H1 (cell line): Measurements from ENCODE around the gene DDX18. TPM values are rescaled to one million over a fixed set of nuclear protein-coding genes. Genes with fewer than 3 reads are reported as not detected.

Experiments
- CTCF ChIA-PET: fragments of 300-600 bp; sonication (Branson Sonifier 250); formaldehyde crosslinking; loops from one replicate; lab custom pipeline; 2021; ENCODE audit not compliant: partially characterized antibody; lab: Charles Lee
- POLR2A ChIA-PET: fragments of 300-600 bp; sonication (Branson Sonifier 250); formaldehyde crosslinking; loops from one replicate; lab custom pipeline; 2021; ENCODE audit warnings: inconsistent platforms; ENCODE audit not compliant: partially characterized antibody; lab: Charles Lee
- DNase-seq, 2 experiments: peaks; one replicate each; pipeline versions ENCODE4 v3.0.0 to v3.0.0-alpha.2; 2010 to 2022; ENCODE audit warnings: low spot score in 2 of 2, low read depth in 1 of 2, mixed read lengths in 1 of 2
- FAIRE-seq: peaks from 2 replicates; lab custom pipeline; 2011; peaks lifted over from hg19 to GRCh38; lab: Jason Lieb, UNC
- H2AFZ ChIP-seq: 2 replicates; pipeline ENCODE4 v1.8.1; 2012; ENCODE audit warnings: low read length, inconsistent platforms
- H2AK5ac ChIP-seq: 2 replicates; pipeline ENCODE4 v1.6.1; 2013; ENCODE audit warnings: low read depth, low read length
- H2BK120ac ChIP-seq: replicated peaks from 2 replicates; pipeline ENCODE3; 2013; ENCODE audit warnings: low read depth, low read length, inconsistent platforms
- H2BK12ac ChIP-seq: 2 replicates; pipeline ENCODE4 v1.6.1; 2013; ENCODE audit warnings: low read depth, low read length
- H2BK15ac ChIP-seq: 2 replicates; pipeline ENCODE4 v1.6.1; 2013; ENCODE audit warnings: low read length
- H2BK20ac ChIP-seq: 2 replicates; pipeline ENCODE4 v1.6.1; 2013; ENCODE audit warnings: low read length
- H2BK5ac ChIP-seq: 2 replicates; pipeline ENCODE4 v1.6.1; 2013; ENCODE audit warnings: low read depth, low read length
- H3K14ac ChIP-seq: 2 replicates; pipeline ENCODE4 v1.6.1; 2013; ENCODE audit warnings: inconsistent platforms; ENCODE audit not compliant: insufficient read length
- H3K18ac ChIP-seq: 2 replicates; pipeline ENCODE4 v1.6.1; 2013; ENCODE audit warnings: low read length; ENCODE audit errors: extremely low read depth
- H3K23ac ChIP-seq: 2 replicates; pipeline ENCODE4 v1.6.1; 2013; ENCODE audit warnings: inconsistent platforms; ENCODE audit not compliant: insufficient read length
- H3K23me2 ChIP-seq: 2 replicates; pipeline ENCODE4 v1.6.1; 2013; ENCODE audit warnings: low read depth, low read length
- H3K27ac ChIP-seq: 2 replicates; pipeline ENCODE4 v1.6.1; 2011; ENCODE audit warnings: low read depth, low read length, inconsistent platforms
- H3K27me3 ChIP-seq, 4 experiments: replicated peaks in 1 of 4; 1 replicate in 1 of 4; 2 replicates in 3 of 4; pipeline versions ENCODE4 v1.6.1 to v1.8.1; 2011 to 2013; ENCODE audit warnings: low read length in 3 of 4, mild to moderate bottlenecking in 3 of 4, inconsistent platforms in 2 of 4, mixed read lengths in 2 of 4, moderate library complexity in 1 of 4; ENCODE audit not compliant: control insufficient read depth in 3 of 4, insufficient read depth in 3 of 4; ENCODE audit errors: extremely low read depth in 1 of 4
- H3K36me3 ChIP-seq, 4 experiments: 2 replicates each; pipeline versions ENCODE4 v1.6.1 to v1.8.1; 2011 to 2013; ENCODE audit warnings: mild to moderate bottlenecking in 4 of 4, low read length in 3 of 4, moderate library complexity in 2 of 4, control low read depth in 1 of 4, inconsistent platforms in 1 of 4; ENCODE audit not compliant: insufficient read depth in 4 of 4, control insufficient read depth in 2 of 4
- H3K4ac ChIP-seq: replicated peaks from 2 replicates; pipeline ENCODE3; 2013; ENCODE audit warnings: low read length, low read depth, mixed read lengths, inconsistent platforms; ENCODE audit not compliant: insufficient read length
- H3K4me1 ChIP-seq, 4 experiments: replicated peaks in 1 of 4; 1 replicate in 1 of 4; 2 replicates in 3 of 4; pipeline versions ENCODE4 v1.6.1 to v1.8.1; 2011 to 2013; ENCODE audit warnings: low read length in 3 of 4, inconsistent platforms in 2 of 4, mixed read lengths in 1 of 4; ENCODE audit not compliant: insufficient read depth in 4 of 4, control insufficient read depth in 3 of 4
- H3K4me2 ChIP-seq, 2 experiments: 2 replicates each; pipeline versions ENCODE4 v1.6.1 to v1.8.1; 2011 to 2013; ENCODE audit warnings: low read depth in 2 of 2, low read length in 2 of 2, control low read depth in 1 of 2, inconsistent platforms in 1 of 2, mild to moderate bottlenecking in 1 of 2; ENCODE audit not compliant: insufficient read depth in 1 of 2
- H3K4me3 ChIP-seq, 4 experiments: fragments of 200-600, 300-600 bp in 1 of 4; sonication (generic), shearing (Covaris generic), sonication (Bioruptor Twin) in 1 of 4; 2 replicates each; pipeline versions ENCODE4 v1.5.1 to v1.8.1; 2011 to 2016; ENCODE audit warnings: low read length in 4 of 4, low read depth in 3 of 4, control low read depth in 2 of 4, inconsistent platforms in 2 of 4, mild to moderate bottlenecking in 2 of 4, mixed read lengths in 1 of 4, moderate library complexity in 1 of 4; ENCODE audit not compliant: insufficient read depth in 2 of 4; ENCODE audit errors: extremely low read depth in 1 of 4
- H3K56ac ChIP-seq: replicated peaks from 2 replicates; pipeline ENCODE3; 2013; ENCODE audit warnings: low read depth, mild to moderate bottlenecking, mixed read lengths, low read length, inconsistent platforms; ENCODE audit not compliant: insufficient read length
- H3K79me1 ChIP-seq: 2 replicates; pipeline ENCODE4 v1.6.1; 2013; ENCODE audit warnings: low read depth, low read length, control low read depth
- H3K79me2 ChIP-seq, 2 experiments: 2 replicates each; pipeline versions ENCODE4 v1.6.1 to v1.8.1; 2012 to 2013; ENCODE audit warnings: low read length in 2 of 2, mild to moderate bottlenecking in 2 of 2, inconsistent platforms in 1 of 2; ENCODE audit not compliant: insufficient read depth in 2 of 2, control insufficient read depth in 1 of 2
- H3K9ac ChIP-seq, 4 experiments: replicated peaks in 1 of 4; 1 replicate in 1 of 4; 2 replicates in 3 of 4; pipeline versions ENCODE4 v1.6.1 to v1.8.1; 2011 to 2013; ENCODE audit warnings: low read depth in 3 of 4, low read length in 3 of 4, control low read depth in 2 of 4, mild to moderate bottlenecking in 2 of 4, moderate library complexity in 2 of 4, inconsistent platforms in 1 of 4; ENCODE audit errors: extremely low read depth in 1 of 4
- H3K9me3 ChIP-seq, 2 experiments: 2 replicates each; pipeline versions ENCODE4 v1.6.1 to v1.8.1; 2012 to 2013; ENCODE audit warnings: mild to moderate bottlenecking in 2 of 2, moderate library complexity in 2 of 2, control low read depth in 1 of 2, inconsistent platforms in 1 of 2, low read depth in 1 of 2, low read length in 1 of 2, mixed read lengths in 1 of 2; ENCODE audit not compliant: insufficient read depth in 2 of 2
- H4K20me1 ChIP-seq, 2 experiments: replicated peaks in 1 of 2; 2 replicates each; pipeline versions ENCODE3 to v1.8.1; 2011 to 2013; ENCODE audit warnings: inconsistent platforms in 2 of 2, low read length in 2 of 2, mild to moderate bottlenecking in 1 of 2; ENCODE audit not compliant: insufficient read depth in 2 of 2, control insufficient read depth in 1 of 2
- H4K5ac ChIP-seq: 2 replicates; pipeline ENCODE4 v1.6.1; 2013; ENCODE audit warnings: low read length, low read depth, mixed read lengths, inconsistent platforms; ENCODE audit not compliant: insufficient read length
- H4K8ac ChIP-seq: 2 replicates; pipeline ENCODE4 v1.8.0; 2013; ENCODE audit warnings: mild to moderate bottlenecking, moderate library complexity, low read length, inconsistent platforms; ENCODE audit not compliant: insufficient read depth; ENCODE audit errors: extremely low read depth
- H4K91ac ChIP-seq: replicated peaks from 2 replicates; pipeline ENCODE3; 2013; ENCODE audit warnings: low read length, mixed read lengths, inconsistent platforms; ENCODE audit not compliant: insufficient read length
- BACH1 ChIP-seq: IDR thresholded peaks from 2 replicates; pipeline ENCODE4 v1.6.1; 2012; ENCODE audit warnings: low read length, improper control_type of control experiment
- BCL11A ChIP-seq, 2 experiments: IDR thresholded peaks; one replicate each; pipeline ENCODE4 v1.6.1; 2011; ENCODE audit warnings: low read depth in 2 of 2, low read length in 2 of 2, mild to moderate bottlenecking in 2 of 2
- BRCA1 ChIP-seq: IDR thresholded peaks from 2 replicates; pipeline ENCODE4 v1.6.1; 2012; ENCODE audit warnings: low read depth, low read length, improper control_type of control experiment
- GABPA ChIP-seq: IDR thresholded peaks from 2 replicates; pipeline ENCODE4 v1.6.1; 2011; ENCODE audit warnings: mild to moderate bottlenecking, low read length, moderate library complexity, borderline replicate concordance; ENCODE audit not compliant: insufficient read depth
- JUND ChIP-seq: IDR thresholded peaks from 2 replicates; pipeline ENCODE4 v1.6.1; 2011; ENCODE audit warnings: mild to moderate bottlenecking, improper control_type of control experiment, low read length
- KDM4A ChIP-seq: IDR thresholded peaks from one replicate; pipeline ENCODE4 v1.7.1; 2012; ENCODE audit warnings: low read depth, mild to moderate bottlenecking, moderate library complexity, low read length, inconsistent platforms; ENCODE audit not compliant: severe bottlenecking
- KDM5A ChIP-seq: fragments of 200-600 bp; IDR thresholded peaks from 2 replicates; pipeline ENCODE4 v1.7.1; 2012; ENCODE audit warnings: mild to moderate bottlenecking, low read length, inconsistent platforms, mixed read lengths
- PHF8 ChIP-seq: fragments of 200-600 bp; sonication (generic); conservative IDR thresholded peaks from 2 replicates; pipeline ENCODE4 v1.7.1; 2012; ENCODE audit warnings: low read depth, mild to moderate bottlenecking, inconsistent platforms, low read length, moderate library complexity
- POU5F1 ChIP-seq: IDR thresholded peaks from 2 replicates; pipeline ENCODE4 v1.6.1; 2011; ENCODE audit warnings: low read depth, mild to moderate bottlenecking, low read length, moderate library complexity
- RNF2 ChIP-seq: fragments of 200-900, 300-1000 bp; sonication (generic); IDR thresholded peaks from 2 replicates; pipeline ENCODE4 v1.7.1; 2016; ENCODE audit warnings: borderline replicate concordance, low read depth, mild to moderate bottlenecking, antibody characterized with exemption, low read length; ENCODE audit not compliant: poor library complexity, severe bottlenecking; ENCODE audit errors: missing control alignments
- SIN3A ChIP-seq, 2 experiments: IDR thresholded peaks in 1 of 2; conservative IDR thresholded peaks in 1 of 2; 2 replicates each; pipeline ENCODE4 v1.6.1; 2011 to 2012; ENCODE audit warnings: low read length in 2 of 2, improper control_type of control experiment in 1 of 2, low read depth in 1 of 2, mild to moderate bottlenecking in 1 of 2
- SP1 ChIP-seq: IDR thresholded peaks from 2 replicates; pipeline ENCODE4 v1.6.1; 2011; ENCODE audit warnings: low read depth, low read length
- SP2 ChIP-seq: IDR thresholded peaks from 2 replicates; pipeline ENCODE4 v1.6.1; 2012; ENCODE audit warnings: mild to moderate bottlenecking, low read length, inconsistent platforms
- TAF1 ChIP-seq: IDR thresholded peaks from 2 replicates; pipeline ENCODE4 v1.6.1; 2011; ENCODE audit warnings: mild to moderate bottlenecking, low read depth, low read length
- WGBS, 2 experiments: shearing (Covaris generic) in 1 of 2; methylation state at CpG; one replicate each; pipeline versions ENCODE4 v1.1.6 to v1.1.7; 2013 to 2015; ENCODE audit warnings: low lambda C conversion rate in 2 of 2, mixed read lengths in 2 of 2, inconsistent platforms in 1 of 2, low coverage in 1 of 2, missing lambda C conversion rate in 1 of 2; ENCODE audit not compliant: insufficient replicate concordance in 2 of 2, insufficient coverage in 1 of 2, insufficient read length in 1 of 2; ENCODE audit errors: extremely low coverage in 1 of 2, missing lambda C conversion rate in 1 of 2; 5-methylcytosine and 5-hydroxymethylcytosine counted together
- polyA plus RNA-seq, 7 experiments: library from polyadenylated mRNA; depleted of rRNA in 3 of 7; stranded (reverse) in 5 of 7; unstranded in 2 of 7; fragments of >200 nt in 5 of 7; fragments of 200-250 nt in 2 of 7; gene quantifications; 1 replicate in 5 of 7; 2 replicates in 1 of 7; 4 replicates in 1 of 7; pipeline versions ENCODE4 v1.2.1 to v1.2.3, GENCODE V29; 2011 to 2013; ENCODE audit warnings: missing spikeins in 2 of 7, mixed read lengths in 2 of 7
- total RNA-seq: library from RNA; stranded (reverse); fragmentation: NEBNext Ultra II Directional; extraction: Animal tissue kit (Norgen Biotek cat#: 25700); gene quantifications from 2 replicates; pipeline ENCODE4 v1.2.1, GENCODE V29; 2021

Gene DDX18
- total and polyA plus RNA-seq, 2 of the 8 experiments (the other 6 are each of a cell fraction or from before 2014, with no cell fraction given): 31.3 to 119 TPM

- Histone ChIP-seq H3K23me2 (no peaks in the 10 kb centered on the region), H3K79me2 (peaks cover 3 to 18% of the 10 kb centered on the region in 2 experiments), H3K27me3 (no peaks in the 10 kb centered on the region), H2AK5ac (no peak overlapping the region), H3K4me2 (no peak overlapping the region), H2BK20ac (no peak overlapping the region), H3K14ac (no peak overlapping the region), H3K9ac (no peak overlapping the region), H3K18ac (no peak overlapping the region), H3K36me3 (peaks cover 28 to 77% (median 59%) of the 10 kb centered on the region in 4 experiments), H2BK5ac (no peak overlapping the region), H4K91ac (no peak overlapping the region), H2BK12ac (no peak overlapping the region), H3K4me3 (no peak overlapping the region), H3K79me1 (no peaks in the 10 kb centered on the region), H2BK120ac (no peak overlapping the region), H3K56ac (no peak overlapping the region), H3K23ac (no peak overlapping the region), H2BK15ac (no peak overlapping the region), H3K9me3 (no peaks in the 10 kb centered on the region), H4K8ac (no peak overlapping the region), H4K20me1 (peaks cover 0 to 2% of the 10 kb centered on the region in 2 experiments), H4K5ac (no peak overlapping the region), H3K4me1 (peaks cover 0 to 3% (median 0%) of the 10 kb centered on the region in 4 experiments; a peak in 1 of 7 replicates), H2AFZ (no peak overlapping the region), H3K4ac (no peak overlapping the region), H3K27ac (no peak overlapping the region)
- WGBS, 2 experiments: 94% methylated on average over 1 of the region's 1 CpG; no CpG with 5 or more reads in 1 of the 2 experiments
- POLR2A ChIA-PET: no interaction called here
- CTCF ChIA-PET: no interaction called here
- FAIRE-seq (no peak), DNase-seq (no peak)
- TF ChIP-seq PHF8: no peak
- TF ChIP-seq BCL11A (IDR thresholded peaks at IDR 0.05; ENCODE audit: low read depth in 2 of 2, low read length in 2 of 2): no peak
- TF ChIP-seq JUND: no peak
- TF ChIP-seq KDM4A: no peak
- no peak for TF ChIP-seq GABPA
- no peak for TF ChIP-seq BRCA1
- no peak for TF ChIP-seq KDM5A
- no peak for TF ChIP-seq RNF2
- no peak for TF ChIP-seq TAF1
- TF ChIP-seq POU5F1: no peak
- no peak for TF ChIP-seq SP1
- no peak for TF ChIP-seq SP2
- TF ChIP-seq SIN3A (conservative IDR thresholded peaks at IDR 0.05 in 1 of 2, IDR thresholded peaks at IDR 0.05 in 1 of 2; ENCODE audit: low read depth in 1 of 2, low read length in 2 of 2): no peak
- TF ChIP-seq BACH1: no peak
Observed at GRCh38 chr2:117820444-117820843, 6.0 kb downstream of the DDX18 start.
